Uterus (tissue), 2 donors: ENCODE results near the gene CAMK2G.

Source experiments
- POLR2A ChIP-seq, 2 donors: fragments of 450-650 bp; IDR thresholded peaks; one replicate each; pipeline ENCODE4 v1.6.1; 2016; ENCODE audit warnings: antibody characterized with exemption in 2 of 2, mild to moderate bottlenecking in 1 of 2, moderate library complexity in 1 of 2
- TF ChIP-seq, protein P1 (sequence below), 4 experiments: fragments of 200-600 bp in 2 of 4; fragments of 450-650 bp in 2 of 4; sonication (generic) in 2 of 4; IDR thresholded peaks; one replicate each; pipeline ENCODE4 v1.5.1; 2016 to 2019; ENCODE audit warnings: antibody characterized with exemption in 4 of 4, mild to moderate bottlenecking in 2 of 4, moderate library complexity in 1 of 4

DNA sequence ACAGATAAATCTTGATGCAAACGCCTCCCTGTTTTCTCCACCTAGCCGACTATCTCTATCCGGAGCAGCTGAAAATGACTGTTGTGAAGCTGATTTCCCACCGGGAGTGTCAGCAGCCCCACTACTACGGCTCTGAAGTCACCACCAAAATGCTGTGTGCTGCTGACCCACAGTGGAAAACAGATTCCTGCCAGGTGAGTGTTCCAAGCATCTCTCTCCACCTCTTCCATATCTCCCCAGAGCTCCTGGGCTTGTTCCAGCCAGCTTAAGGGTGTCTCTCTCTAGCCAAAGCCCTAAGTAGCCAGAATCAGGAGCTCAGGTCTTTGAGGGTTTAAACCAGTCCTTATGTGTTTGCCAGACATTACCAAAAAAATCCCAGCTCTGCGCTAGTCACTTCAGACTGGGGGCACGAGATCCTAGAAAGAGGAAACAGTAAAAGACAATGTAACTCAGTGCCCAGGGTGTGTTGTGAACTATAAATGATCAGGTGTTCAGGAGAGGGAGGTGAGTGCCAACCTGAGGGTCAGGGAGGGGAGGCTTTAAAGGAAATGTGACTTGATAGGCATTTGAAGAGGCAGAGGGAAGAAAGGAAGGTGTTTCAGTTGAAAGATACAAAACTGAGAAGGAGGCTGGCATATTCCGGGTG lies 41.0 kb upstream of the CAMK2G start:
- TF ChIP-seq, protein P1, sequence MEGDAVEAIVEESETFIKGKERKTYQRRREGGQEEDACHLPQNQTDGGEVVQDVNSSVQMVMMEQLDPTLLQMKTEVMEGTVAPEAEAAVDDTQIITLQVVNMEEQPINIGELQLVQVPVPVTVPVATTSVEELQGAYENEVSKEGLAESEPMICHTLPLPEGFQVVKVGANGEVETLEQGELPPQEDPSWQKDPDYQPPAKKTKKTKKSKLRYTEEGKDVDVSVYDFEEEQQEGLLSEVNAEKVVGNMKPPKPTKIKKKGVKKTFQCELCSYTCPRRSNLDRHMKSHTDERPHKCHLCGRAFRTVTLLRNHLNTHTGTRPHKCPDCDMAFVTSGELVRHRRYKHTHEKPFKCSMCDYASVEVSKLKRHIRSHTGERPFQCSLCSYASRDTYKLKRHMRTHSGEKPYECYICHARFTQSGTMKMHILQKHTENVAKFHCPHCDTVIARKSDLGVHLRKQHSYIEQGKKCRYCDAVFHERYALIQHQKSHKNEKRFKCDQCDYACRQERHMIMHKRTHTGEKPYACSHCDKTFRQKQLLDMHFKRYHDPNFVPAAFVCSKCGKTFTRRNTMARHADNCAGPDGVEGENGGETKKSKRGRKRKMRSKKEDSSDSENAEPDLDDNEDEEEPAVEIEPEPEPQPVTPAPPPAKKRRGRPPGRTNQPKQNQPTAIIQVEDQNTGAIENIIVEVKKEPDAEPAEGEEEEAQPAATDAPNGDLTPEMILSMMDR (IDR thresholded peaks at IDR 0.05) = no peak
- no peak for TF ChIP-seq POLR2A (IDR thresholded peaks at IDR 0.05)
